HG02970 (cell line): ENCODE measurements around the gene TNS3.
A peak's percentile ranks its signal among the peaks of the same experiment; 100 is the strongest.

Experiments
- ATAC-seq: cut with Tn5 transposase; IDR thresholded peaks from one replicate; pipeline ENCODE4 v1.9.1; 2021; ENCODE audit warnings: mild to moderate bottlenecking, moderate library complexity, moderate number of reproducible peaks; ENCODE audit not compliant: unreplicated experiment, low FRiP score

TNS3 gene

GRCh38 chr7:47300472-47301104 is 281.3 kb downstream of the TNS3 start:
- no peak for ATAC-seq

GRCh38 chr7:47299496-47299895 is 282.4 kb downstream of the TNS3 start:
- ATAC-seq, result no peak

- no peak for ATAC-seq
Observed at GRCh38 chr7:47298636-47299035, 283.3 kb downstream of the TNS3 start.

GRCh38 chr7:47297120-47297519 is 284.8 kb downstream of the TNS3 start:
- no peak for ATAC-seq

DNA sequence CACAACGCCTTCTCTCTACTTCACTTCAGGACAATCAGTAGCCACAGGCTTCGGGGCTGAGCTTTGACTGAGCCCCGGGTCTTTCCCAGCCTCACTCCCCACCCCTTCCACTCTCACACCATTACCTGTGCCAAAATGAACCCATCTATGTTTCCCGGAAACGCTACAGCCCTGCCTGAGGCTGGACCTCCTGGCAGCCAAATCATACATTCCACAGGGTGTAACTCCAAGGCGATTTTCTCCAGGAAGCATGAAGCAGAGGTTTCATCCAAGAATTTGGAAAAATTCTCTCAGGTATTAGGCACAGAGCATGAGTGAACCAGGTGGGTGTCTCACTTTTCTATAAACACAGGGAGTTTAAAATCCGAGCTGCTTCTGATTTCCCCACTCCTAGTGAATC is 286.3 kb downstream of the TNS3 start:
- no peak for ATAC-seq

DNA sequence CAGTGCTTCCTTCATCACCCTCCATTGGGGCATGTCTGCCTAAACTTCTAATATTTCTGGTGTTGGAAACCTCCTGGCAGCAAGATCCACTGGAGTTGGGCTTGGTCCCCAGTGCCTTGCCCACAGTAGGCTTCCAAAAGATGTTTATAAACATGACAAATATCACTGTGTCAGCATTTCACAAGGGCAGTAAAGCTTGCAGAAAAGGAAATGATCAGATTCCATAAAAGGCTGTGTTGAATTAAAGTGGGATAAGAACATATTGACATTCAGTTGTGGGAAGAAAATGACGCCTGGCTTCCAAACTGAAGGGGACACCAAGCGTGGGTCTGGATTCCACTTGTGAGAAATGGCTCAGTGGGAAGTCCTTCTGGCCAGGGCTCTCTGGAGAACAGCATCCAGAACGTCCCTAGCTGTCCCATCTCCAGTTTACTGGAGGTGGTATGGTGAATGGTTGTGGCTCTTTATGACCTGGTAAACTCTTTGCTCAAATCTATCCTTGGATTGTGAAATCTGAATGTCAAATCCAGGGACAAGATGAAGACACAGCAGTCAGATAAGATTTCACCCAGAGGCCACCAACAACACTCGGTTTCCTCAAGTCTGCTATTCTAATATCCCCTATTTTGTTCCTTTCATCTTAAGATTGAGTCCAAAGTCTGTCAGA is 287.2 kb downstream of the TNS3 start:
- ATAC-seq, result no peak

DNA sequence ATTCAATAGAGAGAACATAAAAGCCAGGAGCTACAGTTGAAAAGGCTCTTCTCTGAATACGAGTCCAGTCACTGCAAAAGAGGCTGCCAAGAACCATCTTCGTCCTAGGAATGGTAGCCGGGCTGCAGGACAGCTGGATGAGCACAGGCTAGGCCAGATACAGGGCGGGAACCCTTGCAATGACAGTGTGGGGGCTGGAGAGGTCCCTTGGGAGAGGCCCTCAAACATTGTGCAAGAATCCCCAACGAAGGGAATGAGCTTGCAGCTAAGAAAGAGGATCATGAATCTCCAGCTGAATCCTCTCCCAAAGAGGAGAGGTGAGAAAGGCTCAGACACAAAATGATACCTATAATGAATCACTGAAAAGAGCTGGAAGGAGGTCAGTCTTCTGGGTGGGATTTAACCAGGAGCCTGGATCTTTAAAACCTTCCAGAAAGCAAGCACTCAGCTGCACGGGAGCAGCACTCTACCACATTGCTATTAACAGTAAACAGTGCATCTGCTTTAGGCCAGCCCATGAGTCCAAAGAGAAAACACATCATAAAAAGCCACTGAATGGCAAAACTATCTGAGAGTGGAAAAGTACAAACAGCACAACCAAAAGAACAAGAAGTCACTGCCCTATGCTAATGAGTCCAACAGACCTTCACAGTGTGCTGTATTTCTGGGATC is 287.9 kb downstream of the TNS3 start:
- ATAC-seq, result no peak

DNA sequence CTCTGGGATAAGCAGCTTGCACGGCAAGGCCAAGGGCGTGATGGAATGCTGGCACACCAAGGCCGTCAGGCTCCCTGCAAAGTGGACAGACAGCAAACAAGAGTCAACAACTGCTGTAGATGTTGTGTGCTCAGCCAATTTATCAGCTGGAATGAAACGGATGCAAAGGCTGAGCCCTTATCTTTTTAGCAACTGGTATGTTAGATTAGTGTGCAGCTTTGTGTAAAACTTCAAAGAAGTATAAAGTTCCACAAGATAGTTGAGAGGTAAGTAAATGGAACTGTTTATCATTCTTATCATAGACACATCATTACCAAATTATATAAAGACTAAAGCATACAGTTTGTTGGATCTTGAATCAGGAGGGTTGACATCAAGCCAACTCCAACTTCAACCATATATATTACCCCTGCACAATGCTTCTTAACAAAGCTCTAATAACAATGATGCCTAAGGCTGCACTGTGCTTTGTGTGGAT is 289.0 kb downstream of the TNS3 start:
- no peak for ATAC-seq

DNA sequence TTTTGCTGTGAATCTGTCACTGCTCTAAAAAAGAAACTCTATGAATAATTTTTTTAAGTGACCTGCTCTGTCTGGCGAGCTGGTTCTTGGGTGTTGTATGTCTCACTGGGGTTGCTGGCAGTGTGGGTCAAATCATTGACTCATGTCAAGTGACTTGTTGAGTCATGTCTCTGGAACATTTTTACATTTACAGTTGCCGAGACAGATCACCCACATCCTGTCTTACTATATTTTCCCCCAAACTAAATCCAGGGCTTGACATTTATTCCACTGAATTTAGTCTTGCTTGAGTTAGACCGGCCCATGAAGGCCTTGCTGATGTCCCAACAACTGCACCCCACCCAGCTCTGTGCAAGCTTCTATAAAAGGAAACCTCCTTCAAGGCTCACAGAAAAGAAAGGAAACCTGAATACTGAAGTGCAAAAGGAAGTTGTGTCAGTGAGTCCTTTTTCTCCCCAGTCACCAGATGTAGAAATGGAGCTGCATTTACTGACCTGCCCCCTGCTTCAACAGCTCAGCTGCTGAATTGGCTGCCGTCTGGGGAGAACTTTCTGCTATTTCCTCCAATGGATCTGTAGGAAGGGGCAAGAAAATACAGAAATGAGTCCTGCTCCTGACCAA is 290.3 kb downstream of the TNS3 start:
- ATAC-seq, result peak; percentile 78

- ATAC-seq, result no peak
Observed at GRCh38 chr7:47290867-47291266, 291.0 kb downstream of the TNS3 start.

- ATAC-seq, result no peak
Observed at GRCh38 chr7:47290466-47290865, 291.4 kb downstream of the TNS3 start.

DNA sequence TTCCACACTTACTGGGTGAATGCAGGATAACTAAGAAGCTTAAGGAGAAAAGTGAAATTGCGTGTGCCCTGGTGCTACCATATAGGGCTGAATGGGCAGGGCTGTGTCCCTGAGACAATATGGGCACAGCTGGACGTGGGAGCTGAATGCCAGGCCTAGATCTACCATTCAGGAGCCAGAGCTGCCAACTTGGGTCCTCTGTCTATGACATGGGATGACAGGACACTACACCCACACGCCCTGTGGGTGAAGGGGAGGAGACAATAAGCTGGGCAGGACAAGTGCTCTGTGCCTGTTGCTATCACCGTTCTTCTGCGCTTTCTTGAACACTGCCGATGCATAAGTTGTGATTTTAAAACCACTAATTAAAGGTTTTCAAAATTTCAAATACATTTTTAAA is 293.9 kb downstream of the TNS3 start:
- ATAC-seq, result no peak

- no peak for ATAC-seq
Observed at GRCh38 chr7:47285860-47286491, 295.9 kb downstream of the TNS3 start.

- no peak for ATAC-seq
Observed at GRCh38 chr7:47284691-47285635, 296.9 kb downstream of the TNS3 start.

- ATAC-seq, result no peak
Observed at GRCh38 chr7:47283497-47284131, 298.3 kb downstream of the TNS3 start.

- no peak for ATAC-seq
Observed at GRCh38 chr7:47282790-47283496, 299.0 kb downstream of the TNS3 start.

- no peak for ATAC-seq
Observed at GRCh38 chr7:47281966-47282643, 299.8 kb downstream of the TNS3 start.

DNA sequence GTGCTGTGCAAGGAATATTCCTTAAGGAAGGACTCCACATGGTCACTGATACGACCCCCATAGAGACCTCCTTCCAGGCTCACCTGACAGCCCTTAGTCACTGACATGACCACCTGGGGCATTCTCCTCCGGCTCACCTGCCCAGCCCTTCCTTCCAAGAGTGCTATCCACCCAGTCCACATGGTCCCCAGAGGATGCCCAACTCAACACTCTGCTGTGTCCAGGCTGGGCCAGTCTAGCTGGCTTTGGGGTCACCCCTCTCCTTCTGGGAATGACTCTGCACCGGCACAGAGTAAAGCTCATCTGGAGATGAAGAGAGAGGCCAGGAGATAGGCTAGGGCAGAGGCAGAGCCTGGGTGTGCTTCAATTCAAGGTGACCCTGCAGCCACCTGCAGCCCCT is 300.8 kb downstream of the TNS3 start:
- ATAC-seq, result no peak
